ENCODE measurements around the gene SYNRG. TPM values are rescaled to one million over a fixed set of nuclear protein-coding genes. Genes with fewer than 3 reads are reported as not detected.

The SYNRG gene
- total RNA-seq, 1 experiment from 2014 or later: 6.0 TPM

GRCh38 chr17:37479025-37479424, 130.2 kb downstream of the SYNRG start:
- no peak for DNase-seq (ENCODE audit: extremely low read depth, low read depth)

DNA sequence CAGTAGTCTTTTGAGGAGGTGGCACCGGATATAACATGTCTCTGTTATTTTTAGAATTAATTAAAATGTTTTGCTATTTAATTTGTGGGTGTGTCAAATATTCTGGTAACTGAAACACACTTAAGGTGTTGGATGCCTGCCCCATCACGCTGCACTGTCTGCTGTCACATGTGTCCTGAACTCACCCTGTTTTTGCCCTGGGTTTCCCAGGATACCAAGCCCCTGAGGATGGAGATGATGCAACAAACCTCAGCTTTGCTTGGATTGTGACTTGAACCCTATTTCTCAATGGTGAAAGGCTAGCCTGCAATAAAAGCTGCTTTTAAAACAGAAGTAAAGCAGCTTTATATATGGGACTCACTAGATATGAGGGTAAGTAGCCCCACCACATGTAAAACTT, 131.0 kb downstream of the SYNRG start:
- DNase-seq (ENCODE audit: extremely low read depth, low read depth): no peak

- DNase-seq (ENCODE audit: extremely low read depth, low read depth): no peak
These were observed 132.6 kb downstream of the SYNRG start for GRCh38 chr17:37476431-37477120.

- no peak for DNase-seq (ENCODE audit: extremely low read depth, low read depth)
These were observed 133.3 kb downstream of the SYNRG start for GRCh38 chr17:37475731-37476420.

DNA sequence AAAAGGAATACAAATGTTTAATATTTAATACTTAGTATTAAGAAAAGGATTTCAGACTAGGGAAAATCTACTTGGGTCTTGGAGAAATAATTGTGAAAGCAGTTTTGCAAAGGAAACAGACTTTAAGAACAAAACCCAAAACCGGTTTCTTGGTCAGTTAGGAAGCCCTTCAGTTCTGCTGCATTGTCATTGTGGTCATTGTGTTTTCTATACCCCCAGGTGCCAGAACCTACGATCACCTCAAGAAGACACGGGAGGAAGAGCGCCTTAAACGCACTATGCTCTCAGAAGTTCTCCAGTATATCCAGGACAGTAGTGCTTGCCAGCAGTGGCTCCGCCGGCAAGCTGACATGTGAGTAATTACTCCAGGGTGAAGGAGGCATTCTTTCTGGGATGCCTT, 139.0 kb downstream of the SYNRG start:
- no peak for DNase-seq (ENCODE audit: extremely low read depth, low read depth)

DNA sequence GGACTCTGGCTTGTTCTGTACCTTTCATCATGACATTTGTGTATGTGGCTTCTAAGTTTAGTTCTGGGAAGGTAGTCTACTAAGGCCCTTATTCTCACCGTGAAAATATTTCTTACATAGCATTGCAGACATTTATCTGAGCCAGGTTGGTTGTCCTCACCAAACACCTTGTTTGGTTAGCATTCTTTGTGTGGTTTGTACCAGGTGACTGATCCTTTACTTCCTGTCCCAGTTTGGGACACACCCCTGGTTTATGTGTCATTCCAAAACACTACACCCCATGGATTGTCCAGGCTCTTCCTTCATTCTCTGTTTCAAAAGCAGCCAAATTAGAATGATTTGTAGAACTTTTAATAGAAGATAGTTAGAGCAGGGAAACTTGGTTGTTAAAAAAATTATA, 142.7 kb downstream of the SYNRG start:
- no peak for DNase-seq (ENCODE audit: extremely low read depth, low read depth)

GRCh38 chr17:37465069-37465616, 144.1 kb downstream of the SYNRG start:
- no peak for DNase-seq (ENCODE audit: extremely low read depth, low read depth)

Small RNAs within 50 kb of the gene (small RNA-seq; reads per million reads assigned to genes)
- gene MIR378J: 0 reads per million in 2 experiments

Other genes with a start within 250 kb of the SYNRG start
- not detected in 2 replicates for gene C17orf78, start 233.4 kb downstream of the SYNRG start, total RNA-seq (2014; rRNA removed; shearing (Covaris generic))
- gene ACACA, start 202.6 kb downstream of the SYNRG start, total RNA-seq (2014; rRNA removed; shearing (Covaris generic)): 26.1 and 35.6 TPM in 2 replicates
- 23.0 and 27.5 TPM in 2 replicates for gene TADA2A, start 202.5 kb downstream of the SYNRG start, total RNA-seq (2014; rRNA removed; shearing (Covaris generic))
- gene DUSP14, start 119.5 kb downstream of the SYNRG start, total RNA-seq (2014; rRNA removed; shearing (Covaris generic)): 30.2 and 32.4 TPM in 2 replicates
- 45.1 and 49.4 TPM in 2 replicates for gene DDX52, start 34.0 kb upstream of the SYNRG start, total RNA-seq (2014; rRNA removed; shearing (Covaris generic))
- gene HNF1B, start 135.6 kb upstream of the SYNRG start, total RNA-seq (2014; rRNA removed; shearing (Covaris generic)): not detected in 2 replicates